SJCRH30 (cell line): Measurements from ENCODE around the gene SNX20. TPM values are rescaled to one million over a fixed set of nuclear protein-coding genes. Genes with fewer than 3 reads are reported as not detected.

Experiments used
- DNase-seq, 2 experiments: peaks; one replicate each; pipeline ENCODE4 v3.0.0-alpha.2; 2015 to 2020
- H3K27ac ChIP-seq: fragments of 250-450 bp; sonication (Bioruptor Pico); 2 replicates; pipeline ENCODE4 v1.5.1; 2020; ENCODE audit warnings: mild to moderate bottlenecking, moderate library complexity
- H3K27me3 ChIP-seq: fragments of 250-450 bp; sonication (Bioruptor Pico); 2 replicates; pipeline ENCODE4 v1.5.1; 2020; ENCODE audit warnings: mild to moderate bottlenecking, moderate library complexity
- H3K36me3 ChIP-seq: fragments of 250-450 bp; sonication (Bioruptor Pico); 2 replicates; pipeline ENCODE4 v1.5.1; 2020; ENCODE audit warnings: mild to moderate bottlenecking, moderate library complexity
- H3K4me1 ChIP-seq: fragments of 250-450 bp; sonication (Bioruptor Pico); 2 replicates; pipeline ENCODE4 v1.5.1; 2020; ENCODE audit warnings: mild to moderate bottlenecking, moderate library complexity
- H3K4me3 ChIP-seq: fragments of 250-450 bp; sonication (Bioruptor Pico); 2 replicates; pipeline ENCODE4 v1.5.1; 2020; ENCODE audit warnings: mild to moderate bottlenecking, moderate library complexity
- H3K9me3 ChIP-seq: fragments of 250-450 bp; sonication (Bioruptor Pico); replicated peaks from 2 replicates; pipeline ENCODE4 v1.5.1; 2020; ENCODE audit warnings: mild to moderate bottlenecking, moderate library complexity
- total RNA-seq: library from RNA; depleted of rRNA; stranded (reverse); fragments of >200 nt; shearing (Covaris generic); gene quantifications from 2 replicates; pipeline ENCODE4 v1.2.3, GENCODE V29; 2014

The SNX20 gene
- total RNA-seq, 1 experiment from 2014 or later: not detected

- H3K36me3 ChIP-seq: no peaks in the 10 kb centered on the region
- no peaks in the 10 kb centered on the region for H3K4me1 ChIP-seq
- no peak overlapping the region for H3K4me3 ChIP-seq
- H3K27me3 ChIP-seq: no peaks in the 10 kb centered on the region
- no peak for DNase-seq
- H3K27ac ChIP-seq: no peak overlapping the region
- no peaks in the 10 kb centered on the region for H3K9me3 ChIP-seq
Measured at GRCh38 chr16:50711040-50711439, 29.9 kb upstream of the SNX20 start.

- no peaks in the 10 kb centered on the region for H3K4me1 ChIP-seq
- no peak for DNase-seq
- no peaks in the 10 kb centered on the region for H3K27me3 ChIP-seq
- H3K27ac ChIP-seq: no peak overlapping the region
- H3K36me3 ChIP-seq: no peaks in the 10 kb centered on the region
- H3K4me3 ChIP-seq: no peak overlapping the region
- no peaks in the 10 kb centered on the region; the same call in 1 of the 2 replicates for H3K9me3 ChIP-seq
Measured at GRCh38 chr16:50709980-50710379, 28.9 kb upstream of the SNX20 start.

- H3K27me3 ChIP-seq: no peaks in the 10 kb centered on the region
- DNase-seq: no peak
- H3K36me3 ChIP-seq: no peaks in the 10 kb centered on the region
- H3K9me3 ChIP-seq: no peaks in the 10 kb centered on the region; the same call in 1 of the 2 replicates
- H3K4me3 ChIP-seq: no peak overlapping the region
- no peak overlapping the region for H3K27ac ChIP-seq
- no peaks in the 10 kb centered on the region for H3K4me1 ChIP-seq
Measured at GRCh38 chr16:50709061-50709684, 28.1 kb upstream of the SNX20 start.

- Histone ChIP-seq H3K27ac (no peak overlapping the region), H3K36me3 (no peaks in the 10 kb centered on the region), H3K4me3 (no peak overlapping the region), H3K27me3 (no peaks in the 10 kb centered on the region), H3K9me3 (no peaks in the 10 kb centered on the region; the same call in 1 of the 2 replicates), H3K4me1 (no peaks in the 10 kb centered on the region)
- no peak for DNase-seq
Measured at GRCh38 chr16:50708373-50709060, 27.4 kb upstream of the SNX20 start.

- Histone ChIP-seq H3K27me3 (no peaks in the 10 kb centered on the region), H3K27ac (no peak overlapping the region)
Measured at GRCh38 chr16:50706250-50706649, 25.1 kb upstream of the SNX20 start.

GRCh38 chr16:50705436-50706110, 24.5 kb upstream of the SNX20 start:
- DNase-seq: no peak
- H3K9me3 ChIP-seq: no peaks in the 10 kb centered on the region; the same call in 1 of the 2 replicates
- peaks cover 7% of the 10 kb centered on the region; the same call in 1 of the 2 replicates for H3K4me1 ChIP-seq
- no peak overlapping the region for H3K4me3 ChIP-seq
- no peak overlapping the region for H3K27ac ChIP-seq
- H3K36me3 ChIP-seq: no peaks in the 10 kb centered on the region
- H3K27me3 ChIP-seq: no peaks in the 10 kb centered on the region

More at GRCh38 chr16:50706250-50706649, 25.1 kb upstream of the SNX20 start:
- no peaks in the 10 kb centered on the region; the same call in 1 of the 2 replicates for H3K9me3 ChIP-seq
- H3K4me1 ChIP-seq: peaks cover 7% of the 10 kb centered on the region; the same call in 1 of the 2 replicates
- no peak for DNase-seq
- no peak overlapping the region for H3K4me3 ChIP-seq
- H3K36me3 ChIP-seq: no peaks in the 10 kb centered on the region

- peaks cover 7% of the 10 kb centered on the region; the same call in 1 of the 2 replicates for H3K4me1 ChIP-seq
- H3K27me3 ChIP-seq: no peaks in the 10 kb centered on the region
- no peak overlapping the region for H3K4me3 ChIP-seq
- H3K27ac ChIP-seq: no peak overlapping the region
- DNase-seq: no peak
- no peaks in the 10 kb centered on the region; the same call in 1 of the 2 replicates for H3K9me3 ChIP-seq
- H3K36me3 ChIP-seq: no peaks in the 10 kb centered on the region
Measured at GRCh38 chr16:50704245-50704644, 23.1 kb upstream of the SNX20 start.

- no peaks in the 10 kb centered on the region for H3K27me3 ChIP-seq
- H3K36me3 ChIP-seq: no peaks in the 10 kb centered on the region
- no peaks in the 10 kb centered on the region; the same call in 1 of the 2 replicates for H3K9me3 ChIP-seq
- peak; percentile 54 to 75 for DNase-seq
- H3K4me3 ChIP-seq: no peak overlapping the region
- H3K4me1 ChIP-seq: peaks cover 7% of the 10 kb centered on the region; the same call in 1 of the 2 replicates
- H3K27ac ChIP-seq: peak overlapping the region; percentile 29
Measured at GRCh38 chr16:50702725-50703124, 21.6 kb upstream of the SNX20 start.

- H3K36me3 ChIP-seq: no peaks in the 10 kb centered on the region
- no peak overlapping the region for H3K27ac ChIP-seq
- no peak for DNase-seq
- no peaks in the 10 kb centered on the region for H3K9me3 ChIP-seq
- no peak overlapping the region for H3K4me3 ChIP-seq
- H3K4me1 ChIP-seq: peaks cover 7% of the 10 kb centered on the region; the same call in 1 of the 2 replicates
- H3K27me3 ChIP-seq: no peaks in the 10 kb centered on the region
Measured at GRCh38 chr16:50699326-50700159, 18.4 kb upstream of the SNX20 start.

- H3K36me3 ChIP-seq: no peaks in the 10 kb centered on the region
- H3K9me3 ChIP-seq: no peaks in the 10 kb centered on the region
- H3K27ac ChIP-seq: no peak overlapping the region
- H3K27me3 ChIP-seq: no peaks in the 10 kb centered on the region
- H3K4me1 ChIP-seq: peaks cover 7% of the 10 kb centered on the region; the same call in 1 of the 2 replicates
- peak overlapping the region; percentile 9 for H3K4me3 ChIP-seq
- DNase-seq: no peak
Measured at GRCh38 chr16:50697881-50698767, 17.0 kb upstream of the SNX20 start.

- no peaks in the 10 kb centered on the region for H3K9me3 ChIP-seq
- H3K27me3 ChIP-seq: no peaks in the 10 kb centered on the region
- DNase-seq: no peak
- H3K27ac ChIP-seq: no peak overlapping the region
- H3K4me3 ChIP-seq: no peak overlapping the region
- no peaks in the 10 kb centered on the region for H3K36me3 ChIP-seq
- peaks cover 4% of the 10 kb centered on the region; the same call in 1 of the 2 replicates for H3K4me1 ChIP-seq
Measured at GRCh38 chr16:50697421-50697715, 16.3 kb upstream of the SNX20 start.

- no peak overlapping the region for H3K27ac ChIP-seq
Measured at GRCh38 chr16:50696575-50697420, 15.7 kb upstream of the SNX20 start.

GRCh38 chr16:50696126-50696525, 15.0 kb upstream of the SNX20 start:
- Histone ChIP-seq H3K27me3 (no peaks in the 10 kb centered on the region), H3K36me3 (no peaks in the 10 kb centered on the region), H3K4me3 (no peak overlapping the region), H3K9me3 (no peaks in the 10 kb centered on the region), H3K27ac (no peak overlapping the region), H3K4me1 (no peaks in the 10 kb centered on the region; the same call in 1 of the 2 replicates)
- no peak for DNase-seq

More at GRCh38 chr16:50696575-50697420, 15.7 kb upstream of the SNX20 start:
- Histone ChIP-seq H3K4me1 (no peaks in the 10 kb centered on the region; the same call in 1 of the 2 replicates), H3K36me3 (no peaks in the 10 kb centered on the region), H3K9me3 (no peaks in the 10 kb centered on the region), H3K4me3 (no peak overlapping the region), H3K27me3 (no peaks in the 10 kb centered on the region)
- DNase-seq: peak; percentile 36 to 51
